WI38 (cell line): Measurements from ENCODE around the gene LZTS3.

Experiments
- H3K4me3 ChIP-seq: 2 replicates; pipeline ENCODE4 v1.5.1; 2011; ENCODE audit warnings: low read depth, mild to moderate bottlenecking, control low read depth, low read length
- TF ChIP-seq, protein P1 (sequence below): IDR thresholded peaks from 2 replicates; pipeline ENCODE4 v1.5.1; 2012; ENCODE audit warnings: low read depth, mild to moderate bottlenecking, control low read depth, low read length

Gene LZTS3

DNA sequence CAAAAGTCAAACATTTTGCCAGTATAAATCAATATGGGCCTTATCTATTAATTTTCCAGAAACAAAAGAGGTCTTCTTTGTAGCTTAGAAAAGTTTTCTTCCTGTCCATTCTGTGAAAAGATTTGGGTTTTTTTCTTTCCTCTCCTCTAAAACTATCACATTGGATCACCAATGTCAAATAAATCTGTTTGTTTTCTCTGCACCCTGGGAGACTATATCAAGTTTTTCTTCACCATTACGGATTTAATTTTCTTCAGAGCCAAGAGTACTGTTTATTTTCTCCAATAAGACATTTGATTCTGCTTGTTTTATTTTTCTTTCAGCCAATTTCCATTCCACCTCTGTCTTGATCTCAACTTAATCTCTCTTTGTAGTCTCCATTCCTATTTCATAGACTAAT lies 1.9 kb upstream of the LZTS3 start:
- TF ChIP-seq, protein P1, sequence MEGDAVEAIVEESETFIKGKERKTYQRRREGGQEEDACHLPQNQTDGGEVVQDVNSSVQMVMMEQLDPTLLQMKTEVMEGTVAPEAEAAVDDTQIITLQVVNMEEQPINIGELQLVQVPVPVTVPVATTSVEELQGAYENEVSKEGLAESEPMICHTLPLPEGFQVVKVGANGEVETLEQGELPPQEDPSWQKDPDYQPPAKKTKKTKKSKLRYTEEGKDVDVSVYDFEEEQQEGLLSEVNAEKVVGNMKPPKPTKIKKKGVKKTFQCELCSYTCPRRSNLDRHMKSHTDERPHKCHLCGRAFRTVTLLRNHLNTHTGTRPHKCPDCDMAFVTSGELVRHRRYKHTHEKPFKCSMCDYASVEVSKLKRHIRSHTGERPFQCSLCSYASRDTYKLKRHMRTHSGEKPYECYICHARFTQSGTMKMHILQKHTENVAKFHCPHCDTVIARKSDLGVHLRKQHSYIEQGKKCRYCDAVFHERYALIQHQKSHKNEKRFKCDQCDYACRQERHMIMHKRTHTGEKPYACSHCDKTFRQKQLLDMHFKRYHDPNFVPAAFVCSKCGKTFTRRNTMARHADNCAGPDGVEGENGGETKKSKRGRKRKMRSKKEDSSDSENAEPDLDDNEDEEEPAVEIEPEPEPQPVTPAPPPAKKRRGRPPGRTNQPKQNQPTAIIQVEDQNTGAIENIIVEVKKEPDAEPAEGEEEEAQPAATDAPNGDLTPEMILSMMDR = no peak
- H3K4me3 ChIP-seq = no peak overlapping the region; the same call in 1 of the 2 replicates

GRCh38 chr20:3174442-3175261 lies 1.3 kb upstream of the LZTS3 start:
- TF ChIP-seq, protein P1 = no peak
- peak overlapping the region; percentile 94 for H3K4me3 ChIP-seq

GRCh38 chr20:3173610-3174441 lies 477 bp upstream of the LZTS3 start:
- TF ChIP-seq, protein P1 = no peak
- H3K4me3 ChIP-seq = peak overlapping the region; percentile 94

DNA sequence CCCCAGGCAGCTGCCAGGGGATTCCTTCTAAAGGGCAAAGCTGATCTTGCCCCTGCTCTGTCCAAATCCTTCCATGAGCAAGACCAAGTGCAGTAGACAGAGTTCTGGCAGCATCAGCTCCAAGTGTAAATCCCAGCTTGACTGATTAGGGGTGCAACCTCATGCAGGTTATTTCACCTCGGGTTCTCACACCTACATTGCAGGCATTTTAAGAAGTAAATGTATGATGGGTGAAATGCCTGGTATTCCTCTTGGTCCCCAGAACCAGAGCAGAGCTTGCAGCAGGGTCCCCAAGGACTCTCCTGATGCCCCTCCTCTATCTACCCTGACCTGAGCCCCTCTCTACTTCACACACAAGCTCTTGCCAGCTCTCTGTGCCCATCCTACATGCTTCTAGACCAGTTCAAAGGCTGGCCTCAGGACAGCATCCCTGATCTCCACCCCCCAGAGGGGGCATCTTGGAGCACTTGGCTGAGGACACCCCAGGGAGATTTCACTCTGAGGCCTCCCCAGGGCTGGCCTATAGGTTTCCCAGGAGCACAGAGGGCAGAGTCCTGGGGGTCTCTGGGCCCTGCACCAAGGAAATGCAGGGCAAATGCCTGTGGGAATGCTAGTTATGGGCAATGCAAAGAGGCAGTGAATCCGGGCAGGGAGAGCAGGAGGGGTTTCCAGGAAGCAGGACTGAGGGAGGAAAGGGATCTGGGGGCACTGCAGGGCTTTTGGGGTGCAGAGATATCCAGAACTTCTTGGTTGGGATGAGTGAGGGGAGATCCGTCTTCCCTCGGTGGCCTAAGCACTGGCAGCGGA lies 1.0 kb downstream of the LZTS3 start:
- TF ChIP-seq, protein P1 = no peak
- peak overlapping the region; percentile 94 for H3K4me3 ChIP-seq

DNA sequence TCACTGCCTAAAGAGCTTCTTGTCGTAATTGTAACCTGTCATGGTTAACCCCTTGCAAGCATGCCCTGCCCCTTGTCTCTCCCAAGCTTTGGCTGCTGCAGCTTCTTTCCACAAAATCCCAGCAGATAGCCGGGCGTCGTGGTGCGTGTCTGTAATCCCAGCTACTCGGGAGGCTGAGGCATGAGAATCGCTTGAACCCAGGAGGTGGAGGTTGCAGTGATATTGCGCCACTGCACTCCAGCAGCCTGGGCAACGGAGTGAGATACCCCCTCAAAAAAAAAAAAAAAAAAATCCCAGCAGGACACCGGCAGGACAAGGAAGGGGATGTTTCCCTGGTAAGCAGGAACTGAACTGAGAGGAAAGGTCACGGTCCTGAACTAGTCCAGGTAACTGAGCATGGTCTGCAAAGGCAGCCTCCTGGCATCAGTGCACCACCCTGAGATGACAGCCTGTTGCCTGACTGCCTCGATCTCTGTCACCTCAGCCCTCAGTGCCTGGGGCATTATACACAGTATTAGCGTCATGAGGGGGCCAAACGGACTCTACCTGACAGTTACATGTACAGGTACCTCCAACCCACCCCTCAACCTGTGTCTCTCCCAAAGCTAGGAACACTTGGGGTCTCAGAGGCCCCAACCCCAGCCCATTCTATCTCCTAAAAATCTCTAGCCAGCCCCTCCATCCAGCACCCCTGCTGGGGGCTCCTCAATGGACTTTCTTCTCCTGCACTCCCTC lies 1.8 kb downstream of the LZTS3 start:
- no peak overlapping the region for H3K4me3 ChIP-seq
- TF ChIP-seq, protein P1 = no peak

DNA sequence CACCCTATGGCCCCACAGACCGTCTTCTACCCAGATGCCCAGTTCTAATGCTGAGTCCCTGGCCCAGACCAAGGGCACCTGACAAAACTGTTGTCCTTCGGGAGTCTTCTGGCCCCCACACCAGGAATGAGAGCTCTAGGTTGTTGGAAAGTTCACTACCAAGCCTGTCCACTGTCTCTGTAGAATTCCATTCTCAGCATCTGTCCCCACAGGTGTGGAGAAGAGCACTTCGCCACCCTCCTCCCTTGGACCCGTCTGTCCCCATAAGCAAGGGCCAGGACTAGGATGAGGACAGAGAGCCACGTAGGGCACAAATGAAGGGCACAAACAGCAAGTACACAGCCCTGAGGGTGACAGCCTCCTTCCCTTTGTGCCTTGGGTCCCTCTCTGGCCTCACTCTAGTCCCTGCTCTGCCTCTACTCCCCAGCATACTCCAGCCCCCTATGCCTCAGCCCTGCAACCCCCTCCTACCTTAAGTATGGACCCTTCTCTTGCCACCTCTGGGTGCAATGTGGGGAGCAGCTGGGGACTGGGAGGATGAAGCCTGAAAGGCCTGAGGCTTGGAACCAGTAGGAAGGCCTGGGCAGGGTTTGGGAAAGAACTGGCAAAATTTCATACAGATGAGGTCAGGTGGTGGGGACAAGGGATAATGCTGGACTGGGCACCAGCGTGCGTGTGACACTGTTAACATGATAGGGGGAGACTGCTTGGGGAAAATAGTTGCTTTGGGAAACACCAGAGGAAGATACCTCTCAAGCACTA lies 4.3 kb downstream of the LZTS3 start:
- no peak overlapping the region for H3K4me3 ChIP-seq
- TF ChIP-seq, protein P1 = no peak
